ENCODE measurements around the gene NBAS.

NBAS gene

DNA sequence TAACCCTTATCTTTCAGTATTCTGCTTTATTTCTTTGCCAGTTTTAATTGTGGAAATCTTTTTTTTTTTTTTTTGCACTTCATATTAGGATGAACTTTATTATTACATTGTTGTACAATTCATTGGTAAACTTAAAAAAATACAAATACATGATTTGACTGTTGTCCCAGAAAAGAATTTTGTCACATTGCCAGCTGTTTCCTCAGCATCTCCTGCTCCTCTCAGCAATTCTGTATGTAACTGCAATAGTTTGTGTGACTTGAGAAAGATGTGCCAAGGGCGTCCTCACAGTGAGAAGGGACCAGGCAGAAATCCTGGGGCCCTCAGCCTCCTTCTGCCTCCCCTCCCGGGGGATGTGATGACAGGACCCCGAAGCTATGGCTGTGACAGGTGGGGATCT is 254.4 kb downstream of the NBAS start:
- ChIA-PET POLR2A (no interaction called here), CTCF (no interaction called here)
- H3K4me3 ChIP-seq (ENCODE audit: low read depth, low read length), result no peak overlapping the region
- no peak for DNase-seq (ENCODE audit: low read depth, low spot score)
- TF ChIP-seq, protein P1, sequence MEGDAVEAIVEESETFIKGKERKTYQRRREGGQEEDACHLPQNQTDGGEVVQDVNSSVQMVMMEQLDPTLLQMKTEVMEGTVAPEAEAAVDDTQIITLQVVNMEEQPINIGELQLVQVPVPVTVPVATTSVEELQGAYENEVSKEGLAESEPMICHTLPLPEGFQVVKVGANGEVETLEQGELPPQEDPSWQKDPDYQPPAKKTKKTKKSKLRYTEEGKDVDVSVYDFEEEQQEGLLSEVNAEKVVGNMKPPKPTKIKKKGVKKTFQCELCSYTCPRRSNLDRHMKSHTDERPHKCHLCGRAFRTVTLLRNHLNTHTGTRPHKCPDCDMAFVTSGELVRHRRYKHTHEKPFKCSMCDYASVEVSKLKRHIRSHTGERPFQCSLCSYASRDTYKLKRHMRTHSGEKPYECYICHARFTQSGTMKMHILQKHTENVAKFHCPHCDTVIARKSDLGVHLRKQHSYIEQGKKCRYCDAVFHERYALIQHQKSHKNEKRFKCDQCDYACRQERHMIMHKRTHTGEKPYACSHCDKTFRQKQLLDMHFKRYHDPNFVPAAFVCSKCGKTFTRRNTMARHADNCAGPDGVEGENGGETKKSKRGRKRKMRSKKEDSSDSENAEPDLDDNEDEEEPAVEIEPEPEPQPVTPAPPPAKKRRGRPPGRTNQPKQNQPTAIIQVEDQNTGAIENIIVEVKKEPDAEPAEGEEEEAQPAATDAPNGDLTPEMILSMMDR (IDR thresholded peaks at IDR 0.05; ENCODE audit: insufficient read depth, low read length, missing control alignments), result no peak

DNA sequence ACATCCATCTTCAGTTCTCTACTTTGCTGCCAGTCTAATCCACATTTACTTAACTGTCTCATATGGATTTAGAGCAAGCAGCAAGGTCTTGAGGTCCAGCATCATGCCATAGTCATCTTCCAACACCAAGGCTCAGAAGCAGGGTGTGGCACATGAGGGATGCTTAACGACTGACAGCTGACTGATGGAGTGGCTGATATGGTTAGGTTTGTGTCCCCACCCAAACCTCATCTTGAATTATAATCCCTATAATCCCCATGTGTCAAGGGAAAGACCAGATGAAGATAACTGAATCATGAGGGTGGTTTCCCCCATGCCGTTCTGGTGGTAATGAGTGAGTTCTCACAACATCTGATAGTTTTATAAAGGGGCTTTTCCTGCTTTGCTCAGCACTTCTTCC is 257.3 kb downstream of the NBAS start:
- CTCF ChIA-PET, result no interaction called here
- no peak overlapping the region for H3K4me3 ChIP-seq (ENCODE audit: low read depth, low read length)
- POLR2A ChIA-PET, result no interaction called here
- DNase-seq (ENCODE audit: low read depth, low spot score), result no peak
- TF ChIP-seq, protein P1 (IDR thresholded peaks at IDR 0.05; ENCODE audit: insufficient read depth, low read length, missing control alignments), result no peak

DNA sequence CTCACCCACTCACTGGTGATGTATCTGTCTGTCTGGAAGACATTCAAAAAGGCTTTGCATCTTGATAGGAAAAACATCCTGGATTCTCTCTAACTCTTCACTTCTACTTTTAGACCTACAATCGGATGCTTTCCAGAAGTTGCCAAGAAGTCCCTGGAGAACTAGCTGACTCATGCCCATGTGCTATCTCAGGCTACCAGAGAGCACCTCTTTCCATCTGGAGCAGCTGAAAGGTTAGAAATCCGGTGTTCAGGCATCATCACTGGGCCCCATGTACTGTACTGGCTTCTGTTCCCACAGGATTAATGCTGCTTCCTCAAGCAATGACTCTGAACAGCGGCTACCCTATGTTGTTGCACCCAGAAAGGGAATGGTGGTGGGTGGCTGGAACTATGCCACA is 259.0 kb downstream of the NBAS start:
- H3K4me3 ChIP-seq (ENCODE audit: low read depth, low read length), result no peak overlapping the region
- TF ChIP-seq, protein P1 (IDR thresholded peaks at IDR 0.05; ENCODE audit: insufficient read depth, low read length, missing control alignments), result no peak
- POLR2A ChIA-PET, result no interaction called here
- no peak for DNase-seq (ENCODE audit: low read depth, low spot score)
- CTCF ChIA-PET, result interaction anchor here (1.2 kb wide), 1 partner anchor 274 kb away, joined by 4 read pairs; no protein-coding TSS in a partner anchor

DNA sequence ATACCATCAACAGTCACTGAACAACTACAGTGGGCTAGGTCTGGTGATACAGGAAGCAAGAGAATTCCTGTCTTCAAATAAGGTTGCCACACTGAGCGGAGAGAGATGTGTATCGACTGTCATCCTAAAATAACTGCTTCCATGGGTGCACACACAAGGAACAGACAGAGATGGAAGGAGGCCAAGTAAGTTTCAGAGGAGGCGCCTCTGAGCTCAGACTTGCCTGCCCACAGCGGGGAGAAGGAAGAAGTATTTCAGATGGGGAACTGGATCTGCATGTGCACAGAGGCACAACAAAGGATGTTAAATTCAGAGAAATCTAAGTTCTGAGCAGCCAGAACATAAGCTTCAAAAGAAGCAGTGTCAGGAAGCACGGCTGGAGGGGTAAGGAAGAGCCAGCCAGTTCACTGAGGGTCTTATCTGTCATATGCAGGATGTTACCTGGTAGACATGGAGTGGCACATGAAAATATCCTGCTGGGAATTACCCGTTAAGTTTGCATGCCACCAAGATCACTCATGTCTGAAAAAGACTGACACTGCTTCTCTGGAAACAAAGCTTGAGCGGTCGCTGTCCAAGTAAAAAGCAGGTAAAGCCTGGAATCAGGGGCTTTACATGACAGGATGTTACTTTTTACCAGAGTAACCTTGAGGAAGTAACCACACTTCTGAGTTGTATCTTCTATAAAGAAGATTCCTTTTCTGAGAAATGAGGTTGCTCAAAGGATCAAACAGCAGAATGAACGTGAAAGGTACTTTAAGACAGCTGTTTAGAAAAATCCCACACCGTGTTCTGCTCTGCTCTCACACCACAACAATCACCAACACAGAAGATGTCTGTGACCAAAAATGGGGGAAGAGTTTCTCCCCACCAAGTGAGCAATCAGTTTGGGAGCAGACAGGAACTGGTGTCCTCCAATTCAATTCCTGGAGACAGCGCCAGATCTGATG is 260.2 kb downstream of the NBAS start:
- ChIA-PET POLR2A (no interaction called here), CTCF (no interaction called here)
- DNase-seq (ENCODE audit: low read depth, low spot score), result no peak
- no peak overlapping the region for H3K4me3 ChIP-seq (ENCODE audit: low read depth, low read length)
- TF ChIP-seq, protein P1 (IDR thresholded peaks at IDR 0.05; ENCODE audit: insufficient read depth, low read length, missing control alignments), result no peak

DNA sequence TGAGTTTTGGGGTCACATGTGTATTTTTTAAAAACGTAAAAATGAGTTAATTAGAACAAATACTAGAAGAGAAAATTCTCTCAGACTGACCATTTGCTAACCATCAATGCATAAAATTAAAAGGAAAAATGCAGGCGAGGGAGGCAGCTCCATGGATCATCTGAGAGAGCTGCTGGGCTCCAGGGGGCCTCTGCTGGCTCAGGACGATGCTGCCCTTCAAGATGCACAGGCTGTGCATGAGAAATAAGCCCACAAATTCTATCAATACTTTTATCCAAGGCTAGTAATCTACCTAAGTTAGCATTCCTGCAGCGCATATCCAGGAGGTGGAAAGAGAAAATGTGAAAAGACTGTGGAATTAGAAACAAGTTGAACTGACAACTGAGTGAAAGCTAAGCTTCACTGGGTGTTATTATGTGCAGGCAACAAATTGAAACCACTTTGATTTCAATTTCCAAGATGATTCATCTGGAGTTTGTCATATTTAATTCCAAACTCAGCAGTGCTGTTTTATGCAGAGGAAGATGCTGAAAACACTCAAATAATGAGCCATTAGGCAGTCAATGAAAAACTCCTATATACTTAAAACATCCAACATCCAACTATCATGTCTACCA is 261.1 kb downstream of the NBAS start:
- no peak overlapping the region for H3K4me3 ChIP-seq (ENCODE audit: low read depth, low read length)
- CTCF ChIA-PET, result interaction anchor here (1.6 kb wide), 1 partner anchor 288 kb away, joined by 3 read pairs; no protein-coding TSS in a partner anchor
- POLR2A ChIA-PET, result no interaction called here
- no peak for DNase-seq (ENCODE audit: low read depth, low spot score)
- TF ChIP-seq, protein P1 (IDR thresholded peaks at IDR 0.05; ENCODE audit: insufficient read depth, low read length, missing control alignments), result no peak

DNA sequence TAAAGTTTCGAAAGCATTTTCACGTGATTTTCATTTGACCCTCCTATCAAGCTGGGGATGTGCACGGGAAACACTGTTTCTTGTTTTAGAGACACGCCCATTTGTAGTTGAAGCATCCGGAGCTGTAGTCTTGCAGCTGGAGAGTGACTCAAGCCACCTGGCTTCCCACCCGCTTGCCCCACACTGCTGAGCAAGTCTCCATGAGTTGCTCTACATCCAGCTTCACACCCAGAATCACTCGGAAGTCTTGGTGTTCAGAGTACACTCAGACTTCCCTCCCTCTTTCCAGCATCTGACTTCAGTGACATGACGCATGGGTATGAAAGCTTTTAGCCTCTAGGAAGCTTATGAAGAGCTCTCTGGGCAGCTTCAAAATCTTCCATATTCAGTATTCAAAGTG is 262.4 kb downstream of the NBAS start:
- TF ChIP-seq, protein P1 (IDR thresholded peaks at IDR 0.05; ENCODE audit: insufficient read depth, low read length, missing control alignments), result no peak
- ChIA-PET POLR2A (no interaction called here), CTCF (interaction anchor here (1.4 to 1.6 kb wide), 2 partner anchors 22 to 289 kb away, joined by 3 to 4 read pairs; no protein-coding TSS in a partner anchor)
- DNase-seq (ENCODE audit: low read depth, low spot score), result no peak
- H3K4me3 ChIP-seq (ENCODE audit: low read depth, low read length), result no peak overlapping the region

Data from AG04449 (cell line).